H1 (cell line): ENCODE data around the gene ITPK1. TPM values are rescaled to one million over a fixed set of nuclear protein-coding genes. Genes with fewer than 3 reads are reported as not detected.

ENCODE experiments used
- CHD1 ChIP-seq: IDR thresholded peaks from 2 replicates; pipeline ENCODE4 v1.6.1; 2012; ENCODE audit warnings: low read depth, low read length, improper control_type of control experiment
- CHD2 ChIP-seq: IDR thresholded peaks from 2 replicates; pipeline ENCODE4 v1.6.1; 2012; ENCODE audit warnings: low read length, improper control_type of control experiment
- HDAC6 ChIP-seq: IDR thresholded peaks from one replicate; pipeline ENCODE4 v1.7.1; 2012; ENCODE audit warnings: low read depth, mild to moderate bottlenecking, inconsistent platforms, low read length, moderate library complexity
- KDM5A ChIP-seq: fragments of 200-600 bp; IDR thresholded peaks from 2 replicates; pipeline ENCODE4 v1.7.1; 2012; ENCODE audit warnings: mild to moderate bottlenecking, low read length, inconsistent platforms, mixed read lengths
- PHF8 ChIP-seq: fragments of 200-600 bp; sonication (generic); conservative IDR thresholded peaks from 2 replicates; pipeline ENCODE4 v1.7.1; 2012; ENCODE audit warnings: low read depth, mild to moderate bottlenecking, inconsistent platforms, low read length, moderate library complexity
- RAD21 ChIP-seq, 2 experiments: IDR thresholded peaks in 1 of 2; conservative IDR thresholded peaks in 1 of 2; 2 replicates each; pipeline ENCODE4 v1.6.1; 2011; ENCODE audit warnings: low read depth in 2 of 2, low read length in 2 of 2, improper control_type of control experiment in 1 of 2, inconsistent platforms in 1 of 2, mild to moderate bottlenecking in 1 of 2, moderate library complexity in 1 of 2
- RNF2 ChIP-seq: fragments of 200-900, 300-1000 bp; sonication (generic); IDR thresholded peaks from 2 replicates; pipeline ENCODE4 v1.7.1; 2016; ENCODE audit warnings: borderline replicate concordance, low read depth, mild to moderate bottlenecking, antibody characterized with exemption, low read length; ENCODE audit not compliant: poor library complexity, severe bottlenecking; ENCODE audit errors: missing control alignments
- SP4 ChIP-seq: IDR thresholded peaks from 2 replicates; pipeline ENCODE4 v1.6.1; 2012; ENCODE audit warnings: low read length, inconsistent platforms
- TCF12 ChIP-seq: IDR thresholded peaks from 2 replicates; pipeline ENCODE4 v1.6.1; 2011; ENCODE audit warnings: low read depth, mild to moderate bottlenecking, low read length
- polyA plus RNA-seq, 7 experiments: library from polyadenylated mRNA; depleted of rRNA in 3 of 7; stranded (reverse) in 5 of 7; unstranded in 2 of 7; fragments of >200 nt in 5 of 7; fragments of 200-250 nt in 2 of 7; gene quantifications; 1 replicate in 5 of 7; 2 replicates in 1 of 7; 4 replicates in 1 of 7; pipeline versions ENCODE4 v1.2.1 to v1.2.3, GENCODE V29; 2011 to 2013; ENCODE audit warnings: missing spikeins in 2 of 7, mixed read lengths in 2 of 7
- total RNA-seq: library from RNA; stranded (reverse); fragmentation: NEBNext Ultra II Directional; extraction: Animal tissue kit (Norgen Biotek cat#: 25700); gene quantifications from 2 replicates; pipeline ENCODE4 v1.2.1, GENCODE V29; 2021
- TF ChIP-seq, protein P1 (sequence below): IDR thresholded peaks from 2 replicates; pipeline ENCODE4 v1.6.1; 2012; ENCODE audit warnings: low read length, inconsistent platforms

ITPK1 gene
- total and polyA plus RNA-seq, 2 of the 8 experiments (the other 6 are each of a cell fraction or from before 2014, with no cell fraction given): 108 to 143 TPM

DNA sequence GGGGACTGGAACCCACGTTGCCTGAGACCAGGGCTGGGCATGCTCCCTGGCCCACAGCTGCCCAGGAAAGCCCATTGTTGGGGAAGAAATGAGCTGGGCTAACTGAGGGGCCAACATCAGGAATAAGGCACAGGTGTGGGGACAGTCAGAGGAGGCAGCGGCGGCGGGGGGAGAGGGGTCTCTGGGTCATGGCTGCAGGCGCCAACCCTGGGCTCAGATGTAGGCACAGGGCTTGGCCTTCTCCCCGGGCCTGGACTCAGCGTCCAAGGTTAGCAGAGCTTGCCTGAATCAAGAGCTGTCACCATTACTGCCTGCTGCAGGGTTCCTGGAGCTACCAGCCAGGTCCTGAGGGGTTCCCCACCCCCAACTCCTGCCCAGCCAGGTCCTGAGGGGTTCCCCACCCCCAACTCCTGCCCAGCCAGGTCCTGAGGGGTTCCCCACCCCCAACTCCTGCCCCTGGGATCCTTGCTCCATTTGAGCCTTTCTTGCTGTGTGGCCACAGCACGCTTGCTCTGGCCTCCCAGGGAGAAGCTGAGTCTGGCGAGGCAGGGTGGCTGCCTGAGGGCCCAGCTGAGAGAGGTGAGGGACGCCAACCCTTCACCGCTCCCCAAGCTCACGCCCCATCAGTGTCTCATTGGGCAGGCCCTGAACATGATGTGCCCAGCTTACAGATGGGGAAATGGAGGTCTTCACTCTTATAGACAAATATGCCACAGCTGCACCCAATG lies 186.6 kb downstream of the ITPK1 start (continued):
- TF ChIP-seq RAD21 (IDR thresholded peaks at IDR 0.05 in 1 of 2, conservative IDR thresholded peaks at IDR 0.05 in 1 of 2; ENCODE audit: low read depth in 2 of 2, low read length in 2 of 2): no peak
- no peak for TF ChIP-seq KDM5A
- no peak for TF ChIP-seq CHD2
- no peak for TF ChIP-seq TCF12
- TF ChIP-seq SP4: no peak
- TF ChIP-seq RNF2: no peak
- no peak for TF ChIP-seq HDAC6
- no peak for TF ChIP-seq PHF8
- TF ChIP-seq, protein P1, sequence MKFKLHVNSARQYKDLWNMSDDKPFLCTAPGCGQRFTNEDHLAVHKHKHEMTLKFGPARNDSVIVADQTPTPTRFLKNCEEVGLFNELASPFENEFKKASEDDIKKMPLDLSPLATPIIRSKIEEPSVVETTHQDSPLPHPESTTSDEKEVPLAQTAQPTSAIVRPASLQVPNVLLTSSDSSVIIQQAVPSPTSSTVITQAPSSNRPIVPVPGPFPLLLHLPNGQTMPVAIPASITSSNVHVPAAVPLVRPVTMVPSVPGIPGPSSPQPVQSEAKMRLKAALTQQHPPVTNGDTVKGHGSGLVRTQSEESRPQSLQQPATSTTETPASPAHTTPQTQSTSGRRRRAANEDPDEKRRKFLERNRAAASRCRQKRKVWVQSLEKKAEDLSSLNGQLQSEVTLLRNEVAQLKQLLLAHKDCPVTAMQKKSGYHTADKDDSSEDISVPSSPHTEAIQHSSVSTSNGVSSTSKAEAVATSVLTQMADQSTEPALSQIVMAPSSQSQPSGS: no peak
- TF ChIP-seq CHD1: no peak
